ENCODE measurements around the gene GEN1. TPM values are rescaled to one million over a fixed set of nuclear protein-coding genes. Genes with fewer than 3 reads are reported as not detected.

GEN1 gene
- total RNA-seq, 1 donor from 2014 or later, result 43.5 TPM

GRCh38 chr2:17747684-17748452, 6.1 kb upstream of the GEN1 start:
- H3K4me1 ChIP-seq, result peaks cover 13% of the 10 kb centered on the region
- H3K27ac Mint-ChIP-seq, result no peak overlapping the region
- H3F3A ChIP-seq (ENCODE audit: low read depth), result no peaks in the 10 kb centered on the region
- peaks cover 8% of the 10 kb centered on the region for H3K36me3 Mint-ChIP-seq
- H3K9me3 ChIP-seq (ENCODE audit: low read depth), result no peaks in the 10 kb centered on the region
- H3K27me3 ChIP-seq, result no peaks in the 10 kb centered on the region
- no peak overlapping the region for H2AFZ ChIP-seq (replicated peaks)
- no peak overlapping the region for H3K4me2 ChIP-seq
- H3K4me3 ChIP-seq, result no peak overlapping the region
- TF ChIP-seq CTCF (IDR thresholded peaks at IDR 0.05), result no peak
- no peak for TF ChIP-seq EZH2 (IDR thresholded peaks at IDR 0.05)
- TF ChIP-seq EZH2phosphoT487 (IDR thresholded peaks at IDR 0.05), result no peak
- H3K79me2 ChIP-seq (ENCODE audit: low read depth), result peaks cover 76% of the 10 kb centered on the region
- no peak overlapping the region for H3K4me3 Mint-ChIP-seq
- H3K9ac ChIP-seq, result no peak overlapping the region
- peaks cover 9% of the 10 kb centered on the region for H4K20me1 ChIP-seq (ENCODE audit: low read depth)
- no peak for DNase-seq (ENCODE audit: low spot score)
- H3K9me3 Mint-ChIP-seq, result no peaks in the 10 kb centered on the region
- H3K4me1 Mint-ChIP-seq, result peaks cover 13% of the 10 kb centered on the region
- peaks cover 10% of the 10 kb centered on the region for H3K36me3 ChIP-seq
- no peaks in the 10 kb centered on the region for H3K27me3 Mint-ChIP-seq (ENCODE audit: insufficient read depth, low read depth)
- H3K27ac ChIP-seq, result no peak overlapping the region

DNA sequence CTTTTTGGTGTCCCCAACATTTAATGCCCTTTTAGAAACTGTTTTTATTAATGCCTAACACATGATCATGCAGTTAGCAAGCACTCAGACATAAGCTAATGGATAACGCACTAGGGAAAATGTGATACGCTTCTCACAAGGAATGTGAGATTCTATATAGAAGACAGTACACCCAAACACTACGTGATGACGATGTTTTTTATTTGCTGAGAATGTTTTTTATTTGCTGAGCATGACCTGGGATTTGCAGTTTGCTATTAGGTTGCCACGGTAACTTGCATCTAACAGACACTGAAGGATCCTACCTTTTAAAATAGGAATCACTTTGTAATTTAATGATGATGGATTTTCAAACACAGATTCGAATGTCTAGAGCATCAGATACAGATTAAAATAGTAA, 5.2 kb upstream of the GEN1 start:
- H3K4me3 Mint-ChIP-seq, result no peak overlapping the region
- Histone ChIP-seq H3K9ac (no peak overlapping the region), H2AFZ (replicated peaks) (no peak overlapping the region), H3K9me3 (ENCODE audit: low read depth) (no peaks in the 10 kb centered on the region), H3K79me2 (ENCODE audit: low read depth) (peaks cover 81% of the 10 kb centered on the region), H3K36me3 (peaks cover 10% of the 10 kb centered on the region), H3F3A (ENCODE audit: low read depth) (peaks cover under 1% of the 10 kb centered on the region), H3K4me2 (no peak overlapping the region), H4K20me1 (ENCODE audit: low read depth) (peaks cover 9% of the 10 kb centered on the region), H3K27ac (no peak overlapping the region), H3K4me1 (peaks cover 13% of the 10 kb centered on the region), H3K4me3 (no peak overlapping the region), H3K27me3 (no peaks in the 10 kb centered on the region)
- peaks cover 8% of the 10 kb centered on the region for H3K36me3 Mint-ChIP-seq
- H3K9me3 Mint-ChIP-seq, result no peaks in the 10 kb centered on the region
- H3K4me1 Mint-ChIP-seq, result peaks cover 15% of the 10 kb centered on the region
- DNase-seq (ENCODE audit: low spot score), result no peak
- H3K27ac Mint-ChIP-seq, result no peak overlapping the region
- TF ChIP-seq EZH2phosphoT487 (IDR thresholded peaks at IDR 0.05) (no peak), EZH2 (IDR thresholded peaks at IDR 0.05) (no peak), CTCF (IDR thresholded peaks at IDR 0.05) (no peak)
- no peaks in the 10 kb centered on the region for H3K27me3 Mint-ChIP-seq (ENCODE audit: insufficient read depth, low read depth)

- Histone ChIP-seq H3K27ac (no peak overlapping the region), H3K36me3 (peaks cover 6% of the 10 kb centered on the region), H3K4me1 (peaks cover 13% of the 10 kb centered on the region), H3K4me3 (no peak overlapping the region), H3K79me2 (ENCODE audit: low read depth) (peaks cover 82% of the 10 kb centered on the region), H2AFZ (replicated peaks) (no peak overlapping the region), H3K9me3 (ENCODE audit: low read depth) (no peaks in the 10 kb centered on the region), H3K27me3 (no peaks in the 10 kb centered on the region), H4K20me1 (ENCODE audit: low read depth) (peaks cover 9% of the 10 kb centered on the region), H3K9ac (no peak overlapping the region), H3K4me2 (no peak overlapping the region), H3F3A (ENCODE audit: low read depth) (peaks cover 10% of the 10 kb centered on the region)
- peaks cover 18% of the 10 kb centered on the region for H3K4me1 Mint-ChIP-seq
- H3K27ac Mint-ChIP-seq, result no peak overlapping the region
- peaks cover 1% of the 10 kb centered on the region for H3K36me3 Mint-ChIP-seq
- no peak overlapping the region for H3K4me3 Mint-ChIP-seq
- no peak for DNase-seq (ENCODE audit: low spot score)
- H3K9me3 Mint-ChIP-seq, result no peaks in the 10 kb centered on the region
- TF ChIP-seq EZH2phosphoT487 (IDR thresholded peaks at IDR 0.05), result no peak
- no peak for TF ChIP-seq CTCF (IDR thresholded peaks at IDR 0.05)
- no peak for TF ChIP-seq EZH2 (IDR thresholded peaks at IDR 0.05)
- H3K27me3 Mint-ChIP-seq (ENCODE audit: insufficient read depth, low read depth), result no peaks in the 10 kb centered on the region
Observed at GRCh38 chr2:17749753-17750438, 4.0 kb upstream of the GEN1 start.
